Activated naive CD8-positive, alpha-beta T cell treated with anti-CD3 and anti-CD28 coated beads, Interleukin-2, amount 10 ng/mL, durations not matched to agents 7 days and 5 days (primary cell): ENCODE results near the gene TMX3. TPM values are rescaled to one million over a fixed set of nuclear protein-coding genes. Genes with fewer than 3 reads are reported as not detected.

ENCODE experiments used
- ATAC-seq: fragments of 150-1000 bp; cut with Tn5 transposase; one replicate; pipeline ENCODE4 v1.10.0; 2021; ENCODE audit warnings: low read depth, moderate library complexity
- POLR2A ChIA-PET: fragments of 350-600 bp; sonication (Branson Sonifier 250); formaldehyde crosslinking; loops from one replicate; lab custom pipeline; 2021; ENCODE audit warnings: antibody characterized with exemption; lab: Charles Lee
- DNase-seq: peaks from one replicate; pipeline ENCODE4 v3.0.0; 2021
- H3K27ac Mint-ChIP-seq: one replicate; pipeline ENCODE4 v1.8.0; 2022; ENCODE audit warnings: mild to moderate bottlenecking, mixed read lengths
- H3K27me3 Mint-ChIP-seq: one replicate; pipeline ENCODE4 v1.8.0; 2022; ENCODE audit warnings: mild to moderate bottlenecking, moderate library complexity, mixed read lengths
- H3K36me3 Mint-ChIP-seq: one replicate; pipeline ENCODE4 v1.8.0; 2021; ENCODE audit warnings: mild to moderate bottlenecking, mixed read lengths
- H3K4me1 Mint-ChIP-seq: one replicate; pipeline ENCODE4 v1.8.0; 2021; ENCODE audit warnings: mixed read lengths
- H3K4me3 Mint-ChIP-seq: one replicate; pipeline ENCODE4 v1.8.0; 2022; ENCODE audit warnings: mild to moderate bottlenecking, moderate library complexity, mixed read lengths
- H3K9me3 Mint-ChIP-seq: one replicate; pipeline ENCODE4 v1.8.0; 2021; ENCODE audit warnings: mixed read lengths
- total RNA-seq, 2 experiments: library from RNA; stranded (reverse); gene quantifications; one replicate each; pipeline ENCODE4 v1.2.3, GENCODE V29; 2021

TMX3 gene
- total RNA-seq, 2 experiments from 2014 or later, result 65.3 to 68.1 TPM

GRCh38 chr18:68727506-68727905 is 12.6 kb upstream of the TMX3 start:
- H3K4me3 Mint-ChIP-seq, result no peak overlapping the region
- ATAC-seq, result no peak
- H3K9me3 Mint-ChIP-seq, result peaks cover 2% of the 10 kb centered on the region
- H3K27ac Mint-ChIP-seq, result no peak overlapping the region
- no peak for DNase-seq
- H3K27me3 Mint-ChIP-seq, result peaks cover 2% of the 10 kb centered on the region
- POLR2A ChIA-PET, result no interaction called here
- H3K36me3 Mint-ChIP-seq, result peaks cover 7% of the 10 kb centered on the region
- H3K4me1 Mint-ChIP-seq, result no peaks in the 10 kb centered on the region

- no peak overlapping the region for H3K4me3 Mint-ChIP-seq
- H3K27me3 Mint-ChIP-seq, result peaks cover 2% of the 10 kb centered on the region
- DNase-seq (no peak), ATAC-seq (no peak)
- peaks cover 7% of the 10 kb centered on the region for H3K36me3 Mint-ChIP-seq
- H3K27ac Mint-ChIP-seq, result no peak overlapping the region
- POLR2A ChIA-PET, result no interaction called here
- peaks cover 2% of the 10 kb centered on the region for H3K9me3 Mint-ChIP-seq
- H3K4me1 Mint-ChIP-seq, result peaks cover 11% of the 10 kb centered on the region
These were observed 10.4 kb upstream of the TMX3 start for GRCh38 chr18:68725346-68725745.

GRCh38 chr18:68724021-68724420 is 9.1 kb upstream of the TMX3 start:
- Mint-ChIP-seq H3K4me1 (peaks cover 11% of the 10 kb centered on the region), H3K27ac (no peak overlapping the region), H3K4me3 (no peak overlapping the region), H3K36me3 (peaks cover 10% of the 10 kb centered on the region), H3K9me3 (peaks cover 2% of the 10 kb centered on the region), H3K27me3 (peaks cover 2% of the 10 kb centered on the region)
- POLR2A ChIA-PET, result no interaction called here
- ATAC-seq, result no peak
- DNase-seq, result no peak

- Mint-ChIP-seq H3K9me3 (peaks cover 2% of the 10 kb centered on the region), H3K27me3 (peaks cover under 1% of the 10 kb centered on the region), H3K27ac (peak overlapping the region; percentile 1), H3K4me1 (peaks cover 11% of the 10 kb centered on the region), H3K36me3 (peaks cover 10% of the 10 kb centered on the region), H3K4me3 (no peak overlapping the region)
- ATAC-seq, result no peak
- no peak for DNase-seq
- POLR2A ChIA-PET, result no interaction called here
These were observed 8.6 kb upstream of the TMX3 start for GRCh38 chr18:68723539-68723938.

- ATAC-seq, result no peak
- Mint-ChIP-seq H3K36me3 (peaks cover 10% of the 10 kb centered on the region), H3K4me1 (peaks cover 11% of the 10 kb centered on the region), H3K27me3 (no peaks in the 10 kb centered on the region), H3K4me3 (no peak overlapping the region), H3K9me3 (peaks cover 2% of the 10 kb centered on the region), H3K27ac (peak overlapping the region; percentile 35)
- no peak for DNase-seq
- POLR2A ChIA-PET, result no interaction called here
These were observed 7.9 kb upstream of the TMX3 start for GRCh38 chr18:68722821-68723220.

GRCh38 chr18:68721681-68722583 is 7.0 kb upstream of the TMX3 start:
- peak overlapping the region; percentile 89 for H3K27ac Mint-ChIP-seq
- peaks cover 2% of the 10 kb centered on the region for H3K9me3 Mint-ChIP-seq
- no peak for DNase-seq
- no peaks in the 10 kb centered on the region for H3K27me3 Mint-ChIP-seq
- POLR2A ChIA-PET, result interaction anchor here (0.7 kb wide), 1 partner anchor 21 kb away, joined by 3 read pairs; no protein-coding TSS in a partner anchor
- H3K4me1 Mint-ChIP-seq, result peaks cover 11% of the 10 kb centered on the region
- peak; percentile 91 for ATAC-seq
- H3K36me3 Mint-ChIP-seq, result peaks cover 10% of the 10 kb centered on the region
- H3K4me3 Mint-ChIP-seq, result peak overlapping the region; percentile 80

- DNase-seq (no peak), ATAC-seq (no peak)
- Mint-ChIP-seq H3K36me3 (peaks cover 24% of the 10 kb centered on the region), H3K27me3 (no peaks in the 10 kb centered on the region), H3K27ac (peak overlapping the region; percentile 94), H3K4me3 (peak overlapping the region; percentile 87), H3K9me3 (no peaks in the 10 kb centered on the region), H3K4me1 (peaks cover 35% of the 10 kb centered on the region)
- POLR2A ChIA-PET, result interaction anchor here (1.1 kb wide), 1 partner anchor 1492 kb away, joined by 4 read pairs; the partner anchor contains the start of gene RTTN
These were observed 569 bp downstream of the TMX3 start for GRCh38 chr18:68714366-68714711.

- H3K9me3 Mint-ChIP-seq, result no peaks in the 10 kb centered on the region
- DNase-seq (no peak), ATAC-seq (no peak)
- POLR2A ChIA-PET, result interaction anchor here (1.1 kb wide), 1 partner anchor 1492 kb away, joined by 4 read pairs; the partner anchor contains the start of gene RTTN
- H3K36me3 Mint-ChIP-seq, result peaks cover 26% of the 10 kb centered on the region
- peaks cover 35% of the 10 kb centered on the region for H3K4me1 Mint-ChIP-seq
- peak overlapping the region; percentile 87 for H3K4me3 Mint-ChIP-seq
- peak overlapping the region; percentile 94 for H3K27ac Mint-ChIP-seq
- H3K27me3 Mint-ChIP-seq, result no peaks in the 10 kb centered on the region
These were observed 1.1 kb downstream of the TMX3 start for GRCh38 chr18:68713796-68714195.

GRCh38 chr18:68713131-68713530 is 1.8 kb downstream of the TMX3 start:
- POLR2A ChIA-PET, result no interaction called here
- ATAC-seq, result no peak
- H3K27ac Mint-ChIP-seq, result peak overlapping the region; percentile 69
- H3K9me3 Mint-ChIP-seq, result no peaks in the 10 kb centered on the region
- peaks cover 36% of the 10 kb centered on the region for H3K4me1 Mint-ChIP-seq
- H3K36me3 Mint-ChIP-seq, result peaks cover 28% of the 10 kb centered on the region
- no peak for DNase-seq
- no peaks in the 10 kb centered on the region for H3K27me3 Mint-ChIP-seq
- H3K4me3 Mint-ChIP-seq, result peak overlapping the region; percentile 76

- H3K9me3 Mint-ChIP-seq, result no peaks in the 10 kb centered on the region
- POLR2A ChIA-PET, result no interaction called here
- DNase-seq (no peak), ATAC-seq (no peak)
- H3K4me1 Mint-ChIP-seq, result peaks cover 33% of the 10 kb centered on the region
- H3K4me3 Mint-ChIP-seq, result no peak overlapping the region
- H3K27ac Mint-ChIP-seq, result no peak overlapping the region
- peaks cover 49% of the 10 kb centered on the region for H3K36me3 Mint-ChIP-seq
- H3K27me3 Mint-ChIP-seq, result no peaks in the 10 kb centered on the region
These were observed 7.3 kb downstream of the TMX3 start for GRCh38 chr18:68707646-68708045.

- H3K4me3 Mint-ChIP-seq, result no peak overlapping the region
- POLR2A ChIA-PET, result no interaction called here
- H3K9me3 Mint-ChIP-seq, result no peaks in the 10 kb centered on the region
- DNase-seq (no peak), ATAC-seq (no peak)
- H3K36me3 Mint-ChIP-seq, result peaks cover 37% of the 10 kb centered on the region
- H3K4me1 Mint-ChIP-seq, result peaks cover 25% of the 10 kb centered on the region
- H3K27me3 Mint-ChIP-seq, result no peaks in the 10 kb centered on the region
- no peak overlapping the region for H3K27ac Mint-ChIP-seq
These were observed 9.8 kb downstream of the TMX3 start for GRCh38 chr18:68705119-68705518.

- H3K27ac Mint-ChIP-seq, result no peak overlapping the region
- peaks cover 29% of the 10 kb centered on the region for H3K36me3 Mint-ChIP-seq
- DNase-seq, result no peak
- H3K27me3 Mint-ChIP-seq, result no peaks in the 10 kb centered on the region
- POLR2A ChIA-PET, result no interaction called here
- no peaks in the 10 kb centered on the region for H3K9me3 Mint-ChIP-seq
- H3K4me1 Mint-ChIP-seq, result peaks cover 23% of the 10 kb centered on the region
- no peak for ATAC-seq
- no peak overlapping the region for H3K4me3 Mint-ChIP-seq
These were observed 11.6 kb downstream of the TMX3 start for GRCh38 chr18:68703326-68703725.

- Mint-ChIP-seq H3K4me1 (peaks cover 16% of the 10 kb centered on the region), H3K36me3 (peaks cover 26% of the 10 kb centered on the region), H3K27ac (no peak overlapping the region), H3K4me3 (no peak overlapping the region), H3K27me3 (no peaks in the 10 kb centered on the region), H3K9me3 (no peaks in the 10 kb centered on the region)
- ATAC-seq, result no peak
- no peak for DNase-seq
- POLR2A ChIA-PET, result interaction anchor here (0.5 kb wide), 1 partner anchor 21 kb away, joined by 3 read pairs; no protein-coding TSS in a partner anchor
These were observed 13.6 kb downstream of the TMX3 start for GRCh38 chr18:68701353-68701752.

GRCh38 chr18:68699043-68699442 is 15.9 kb downstream of the TMX3 start:
- DNase-seq (no peak), ATAC-seq (no peak)
- Mint-ChIP-seq H3K4me3 (no peak overlapping the region), H3K9me3 (no peaks in the 10 kb centered on the region), H3K4me1 (peaks cover 11% of the 10 kb centered on the region), H3K27me3 (no peaks in the 10 kb centered on the region), H3K36me3 (peaks cover 25% of the 10 kb centered on the region), H3K27ac (no peak overlapping the region)
- POLR2A ChIA-PET, result no interaction called here
